GM21526 (cell line): ENCODE data around the gene SNRNP25.

ENCODE experiments used
- ATAC-seq: cut with Tn5 transposase; IDR thresholded peaks from one replicate; pipeline ENCODE4 v1.9.1; 2021; ENCODE audit warnings: moderate library complexity; ENCODE audit not compliant: unreplicated experiment, low FRiP score

The SNRNP25 gene

DNA sequence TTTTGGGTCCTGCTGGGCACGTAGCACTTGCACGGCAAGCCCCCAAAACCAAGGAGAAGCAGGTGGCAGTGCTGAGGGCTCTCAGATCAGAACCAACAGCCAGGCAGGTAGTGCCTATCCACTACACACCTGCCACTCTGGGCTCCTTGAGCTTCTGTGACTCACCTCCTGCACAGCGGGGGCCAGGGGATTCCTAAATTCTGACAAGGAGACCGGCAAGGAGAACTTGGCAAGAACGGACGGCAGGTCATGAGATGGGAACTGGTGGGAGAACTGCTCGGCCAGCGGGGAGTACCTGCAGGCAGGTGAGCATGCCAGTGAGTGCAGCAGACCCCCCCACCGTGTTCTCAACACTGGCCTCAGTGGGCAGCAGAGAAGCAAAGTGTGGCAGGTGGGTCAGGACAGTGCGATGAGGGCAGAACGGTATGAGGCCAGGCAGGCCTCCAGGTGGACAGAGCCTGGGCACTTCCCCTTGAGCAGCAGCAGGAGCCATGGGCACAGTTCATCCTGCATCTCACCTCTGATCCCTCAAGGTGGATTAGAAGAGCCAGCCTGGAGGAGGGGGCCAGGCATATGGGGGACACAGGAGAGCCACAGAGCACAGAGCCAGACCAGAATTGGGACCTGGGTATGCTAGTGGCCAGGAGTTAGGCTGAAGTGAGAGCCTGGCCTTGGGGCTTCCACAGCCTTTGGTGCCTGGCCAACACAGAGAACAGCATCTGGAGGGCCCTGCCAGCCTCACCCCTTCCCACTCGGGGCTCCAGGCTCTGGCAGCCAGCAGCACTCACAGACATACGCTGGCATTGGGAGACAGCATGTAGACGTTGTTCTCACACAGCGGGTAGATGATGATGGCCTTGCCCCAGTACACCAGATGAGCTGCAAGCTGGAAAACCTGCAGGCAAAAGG, 39.1 kb downstream of the SNRNP25 start:
- no peak for ATAC-seq

DNA sequence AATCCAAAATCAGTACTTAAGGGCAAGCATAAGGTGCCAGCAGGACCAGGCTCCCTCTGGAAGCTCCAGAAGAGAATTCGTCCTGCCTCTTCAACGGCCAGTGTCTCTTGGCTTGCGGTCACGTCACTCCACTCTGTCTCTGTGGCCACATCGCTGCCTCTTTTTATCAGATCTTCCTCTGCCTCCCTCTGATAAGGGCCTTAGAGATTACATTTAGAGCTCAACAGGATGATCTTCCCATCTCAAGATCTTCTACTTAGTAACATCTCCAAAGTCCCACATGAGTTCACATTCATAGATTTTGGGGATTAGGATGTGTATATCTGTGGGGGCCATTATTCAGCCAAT, 41.3 kb downstream of the SNRNP25 start:
- no peak for ATAC-seq

DNA sequence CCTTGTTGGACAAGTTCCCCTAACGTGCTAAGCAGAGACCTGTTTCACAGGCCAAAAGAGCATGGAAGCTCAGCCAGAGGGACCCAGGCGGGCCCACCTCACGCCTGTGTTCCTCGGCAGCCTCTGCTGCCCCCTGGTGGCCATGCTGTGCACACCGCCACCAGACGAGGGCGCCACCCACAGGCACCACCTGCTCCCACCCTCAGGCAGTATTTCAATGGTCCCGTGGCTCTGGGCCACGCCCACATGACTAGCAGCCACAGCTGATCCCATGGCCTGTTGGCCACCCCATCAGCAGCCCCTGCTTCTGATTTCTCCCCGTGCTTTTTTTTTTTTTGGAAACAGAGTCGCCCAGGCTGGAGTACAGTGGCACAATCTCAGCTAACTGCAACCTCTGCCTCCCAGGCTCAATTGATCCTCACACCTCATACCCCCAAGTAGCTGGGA, 43.3 kb downstream of the SNRNP25 start:
- peak; percentile 54 for ATAC-seq

DNA sequence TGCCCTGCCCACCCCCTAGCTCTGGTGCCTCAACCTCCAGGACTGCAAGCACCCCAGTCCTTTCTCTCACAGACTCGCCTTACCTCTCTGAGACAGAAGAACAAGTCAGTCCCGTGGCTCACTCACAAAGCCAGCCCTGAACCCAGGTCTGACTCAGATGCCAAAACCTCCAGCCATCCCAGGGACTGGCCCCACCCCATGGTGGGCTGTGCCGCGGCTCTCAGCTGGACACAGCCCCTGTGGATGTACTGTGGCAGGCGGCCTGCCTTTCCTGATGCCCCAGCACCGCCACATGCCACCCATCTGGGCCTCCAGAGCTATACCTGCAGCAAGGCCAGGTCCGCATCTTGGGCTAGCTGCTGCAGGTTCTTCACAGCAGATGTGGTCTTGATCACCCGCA, 44.2 kb downstream of the SNRNP25 start:
- no peak for ATAC-seq

DNA sequence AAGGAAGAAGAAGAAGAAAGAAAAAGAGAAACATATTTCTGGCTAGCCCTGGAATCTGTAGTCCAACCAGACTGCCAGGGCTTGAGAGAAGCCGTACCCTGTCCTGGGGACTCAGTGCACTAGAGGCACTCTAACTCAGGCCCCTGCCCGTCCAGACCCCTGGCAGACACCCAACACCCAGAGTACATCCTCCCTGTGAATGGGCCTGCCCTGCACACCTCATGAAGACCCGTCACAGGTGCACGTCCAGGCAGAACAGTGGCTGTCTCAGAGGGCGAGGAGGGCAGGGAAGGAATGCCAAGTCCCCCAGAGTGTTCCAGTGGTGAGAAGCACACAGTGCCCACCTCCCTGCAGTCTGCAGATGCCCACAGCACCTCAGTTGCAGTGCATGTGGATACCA, 47.4 kb downstream of the SNRNP25 start:
- ATAC-seq, result no peak

DNA sequence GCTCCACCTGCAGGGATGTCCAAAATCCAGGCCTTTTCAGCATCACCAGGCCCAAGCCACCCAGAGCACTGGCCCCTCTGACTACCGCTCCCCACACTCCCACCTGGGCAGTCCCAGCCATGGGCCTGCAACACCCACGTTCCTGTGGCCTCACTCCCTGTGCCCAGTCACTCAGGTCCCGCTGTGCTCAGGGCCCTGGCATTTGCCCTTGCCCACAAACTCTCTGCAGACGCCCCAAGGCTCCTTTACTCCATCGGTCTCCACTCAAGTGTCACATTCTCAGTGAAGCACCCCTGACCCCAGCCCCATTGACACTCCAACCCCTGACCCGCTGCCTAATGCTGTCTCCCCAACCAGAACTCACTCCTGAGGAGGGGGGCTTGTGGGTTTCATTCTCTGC, 48.0 kb downstream of the SNRNP25 start:
- ATAC-seq, result no peak

DNA sequence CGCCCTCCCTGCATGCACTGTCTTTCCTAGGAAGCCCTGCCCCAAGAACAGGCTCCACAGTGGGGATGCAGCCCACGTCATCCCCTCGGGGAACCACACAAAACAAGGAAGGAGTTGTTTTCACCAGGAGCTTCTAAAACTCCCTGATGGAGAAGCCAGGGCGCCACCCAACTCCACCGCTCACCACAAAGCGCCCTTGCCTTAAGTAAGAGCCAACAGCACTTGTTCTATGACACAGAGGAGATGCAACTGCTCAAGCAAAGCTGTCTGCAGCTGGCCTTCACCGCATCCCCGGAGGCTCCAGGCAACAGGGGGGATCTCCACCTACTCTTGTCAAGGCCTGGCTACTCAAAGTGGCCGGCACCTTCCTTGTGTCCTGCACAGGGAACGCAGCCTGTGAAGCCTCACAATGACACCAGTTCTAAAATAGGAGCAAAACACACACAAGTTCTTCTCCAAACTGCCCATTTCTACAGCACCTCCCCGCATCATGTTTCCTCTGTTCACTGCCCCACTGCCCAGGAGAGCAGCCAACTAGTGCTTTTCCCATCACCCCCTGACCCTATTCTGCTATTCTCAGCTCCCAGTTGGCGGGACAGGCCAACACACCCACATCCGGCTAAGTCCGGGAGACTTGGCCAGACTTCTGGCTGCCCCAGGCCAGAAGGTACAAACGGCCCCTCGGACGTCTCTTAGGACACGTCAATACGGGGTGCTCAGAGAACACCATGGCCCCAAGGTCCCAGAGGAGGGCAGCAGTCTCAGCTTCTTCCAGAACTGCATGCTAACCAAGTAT, 48.6 kb downstream of the SNRNP25 start:
- no peak for ATAC-seq

DNA sequence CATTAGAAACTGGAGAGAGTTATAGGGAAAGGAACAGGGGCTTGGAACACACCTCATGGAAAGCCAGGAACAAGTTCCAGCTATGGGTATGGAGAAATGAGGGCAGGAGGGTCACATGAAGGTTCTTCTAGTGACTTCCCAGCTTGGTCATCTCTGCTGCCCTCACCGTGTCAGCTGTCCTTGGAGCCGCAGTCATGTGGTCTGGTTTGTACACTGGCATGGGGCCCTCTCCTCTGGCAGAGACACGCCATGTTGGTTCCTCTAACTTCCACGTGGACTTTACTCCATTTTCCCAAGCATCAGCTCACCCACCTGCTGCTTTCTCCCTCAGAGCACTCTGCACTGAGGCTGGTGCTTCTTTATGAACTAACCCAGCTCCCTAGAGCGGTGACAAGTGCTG, 50.7 kb downstream of the SNRNP25 start:
- ATAC-seq, result no peak

DNA sequence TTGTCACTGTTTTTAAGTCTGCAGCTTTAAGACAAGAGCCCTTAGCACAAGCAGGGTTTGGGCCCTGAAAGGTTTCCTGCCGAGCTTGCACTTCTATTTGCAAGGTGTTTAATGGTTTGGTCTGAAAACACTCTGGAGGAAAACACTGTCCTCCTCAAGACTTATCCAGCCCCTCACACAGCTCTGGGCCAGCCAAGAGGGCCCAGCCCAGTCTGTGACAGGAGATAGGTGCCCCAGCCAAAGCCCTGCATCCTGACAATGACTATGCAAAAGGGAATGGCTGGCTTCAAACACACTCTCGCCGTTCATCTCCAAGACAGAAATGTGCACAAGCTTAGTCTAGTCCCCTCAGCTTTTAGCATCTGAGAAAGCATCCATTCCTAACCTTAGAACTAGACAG, 51.3 kb downstream of the SNRNP25 start:
- no peak for ATAC-seq

DNA sequence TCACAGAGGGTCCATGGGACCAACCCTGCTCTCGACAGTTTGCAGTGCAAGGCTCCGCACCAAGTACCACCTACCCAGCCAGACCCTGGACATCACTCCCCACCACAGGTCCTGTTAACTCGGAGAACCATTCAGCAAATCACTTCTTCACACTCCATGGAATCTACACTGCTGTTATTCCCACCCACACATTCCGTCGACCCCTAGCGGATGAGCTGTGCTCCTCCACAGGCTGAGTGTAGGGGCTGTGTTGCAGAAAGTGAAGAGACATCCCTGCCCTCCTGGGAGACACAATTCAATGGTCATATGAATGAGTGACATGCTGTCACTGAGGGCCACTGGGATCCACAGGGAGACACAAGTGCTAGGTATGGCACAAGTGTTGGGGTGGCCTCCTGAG, 51.9 kb downstream of the SNRNP25 start:
- ATAC-seq, result no peak

DNA sequence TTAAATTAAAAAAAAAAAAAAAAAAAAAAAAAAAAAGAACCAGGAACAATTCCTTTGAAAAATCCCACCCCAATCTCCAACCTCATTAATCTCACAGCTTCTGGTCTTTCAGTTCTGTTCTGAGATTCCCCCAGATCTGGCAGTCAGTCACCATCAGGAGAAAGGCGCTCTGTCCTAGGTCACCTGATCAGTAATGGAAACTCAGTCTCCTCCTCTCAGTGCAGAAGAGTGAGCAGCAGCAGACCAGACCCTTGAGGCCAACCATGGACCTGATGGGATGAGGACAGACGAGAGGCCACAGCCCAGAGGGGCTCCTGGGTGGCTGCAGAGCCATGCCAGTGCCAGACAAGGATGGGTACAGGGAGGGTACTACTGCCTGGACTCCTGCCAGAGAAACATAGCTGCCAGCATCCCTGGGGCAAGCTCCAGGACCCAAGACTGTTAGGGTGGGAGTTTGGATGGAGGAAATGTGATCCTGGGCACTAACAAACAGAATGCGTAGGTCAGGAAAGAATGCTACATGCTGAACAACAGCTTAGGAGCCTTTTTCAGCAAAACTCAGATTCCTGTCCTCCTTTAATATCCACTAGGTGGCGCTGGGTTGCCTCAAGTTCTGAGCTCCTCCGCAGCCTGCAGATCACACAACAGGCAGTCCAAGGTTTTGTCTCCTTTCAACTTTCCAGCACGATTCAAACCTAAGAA, 53.1 kb downstream of the SNRNP25 start:
- no peak for ATAC-seq
